Smooth muscle cell (in vitro differentiated cells): ENCODE data around the gene DENND2A. TPM values are rescaled to one million over a fixed set of nuclear protein-coding genes. Genes with fewer than 3 reads are reported as not detected.

Experiments
- DNase-seq: peaks from one replicate; lab custom pipeline; 2025; ENCODE audit not compliant: unreplicated experiment; lab: John Stamatoyannopoulos, UW
- H2AFZ ChIP-seq: fragments of 200-600 bp; sonication (generic); 2 replicates; pipeline ENCODE4 v1.6.0; 2016; ENCODE audit warnings: antibody characterized with exemption, low read depth, mild to moderate bottlenecking
- H3F3A ChIP-seq: fragments of 200-600 bp; sonication (generic); 2 replicates; pipeline ENCODE4 v1.6.0; 2017; ENCODE audit warnings: antibody characterized with exemption, low read depth
- H3K27ac ChIP-seq: fragments of 200-600 bp; sonication (generic); 2 replicates; pipeline ENCODE4 v1.5.1; 2016; ENCODE audit warnings: low read depth, mild to moderate bottlenecking
- H3K27me3 ChIP-seq: fragments of 200-600 bp; sonication (generic); 2 replicates; pipeline ENCODE4 v1.6.1; 2016; ENCODE audit warnings: low read depth, mild to moderate bottlenecking
- H3K36me3 ChIP-seq: fragments of 200-600 bp; sonication (generic); 2 replicates; pipeline ENCODE4 v1.5.1; 2016; ENCODE audit warnings: low read depth
- H3K4me1 ChIP-seq: fragments of 200-600 bp; sonication (generic); 2 replicates; pipeline ENCODE4 v1.5.1; 2016; ENCODE audit warnings: low read depth
- H3K4me2 ChIP-seq: fragments of 200-600 bp; sonication (generic); 2 replicates; pipeline ENCODE4 v1.6.0; 2016; ENCODE audit warnings: mild to moderate bottlenecking
- H3K4me3 ChIP-seq: fragments of 200-600 bp; sonication (generic); 2 replicates; pipeline ENCODE4 v1.5.1; 2016; ENCODE audit warnings: mild to moderate bottlenecking
- H3K79me2 ChIP-seq: fragments of 200-600 bp; sonication (generic); 2 replicates; pipeline ENCODE4 v1.6.0; 2016; ENCODE audit warnings: low read depth, mild to moderate bottlenecking
- H3K9ac ChIP-seq: fragments of 200-600 bp; sonication (generic); 2 replicates; pipeline ENCODE4 v1.6.0; 2016; ENCODE audit warnings: low read depth
- H3K9me3 ChIP-seq: fragments of 200-600 bp; sonication (generic); replicated peaks from 2 replicates; pipeline ENCODE4 v1.5.1; 2016; ENCODE audit warnings: low read depth
- H4K20me1 ChIP-seq: fragments of 200-600 bp; sonication (generic); 2 replicates; pipeline ENCODE4 v1.6.0; 2016; ENCODE audit warnings: low read depth
- WGBS: methylation state at CpG from one replicate; pipeline ENCODE4 v1.1.7; 2016; ENCODE audit warnings: low lambda C conversion rate; 5-methylcytosine and 5-hydroxymethylcytosine counted together
- polyA plus RNA-seq: library from polyadenylated mRNA; unstranded; fragments of >200 nt; fragmentation: Nextera tagmentation; extraction: Ambion mirVana; gene quantifications from 2 replicates; pipeline ENCODE4 v1.2.1, GENCODE V29; 2016
- total RNA-seq: library from RNA; depleted of rRNA; stranded (reverse); fragments of >200 nt; gene quantifications from 2 replicates; pipeline ENCODE4 v1.2.3, GENCODE V29; 2014
- TF ChIP-seq, protein P1 (sequence below): fragments of 200-600 bp; sonication (generic); IDR thresholded peaks from 2 replicates; pipeline ENCODE4 v1.5.1; 2017; ENCODE audit warnings: borderline replicate concordance, mild to moderate bottlenecking, antibody characterized with exemption; ENCODE audit not compliant: insufficient read depth, poor library complexity, severe bottlenecking

Gene DENND2A
- total and polyA plus RNA-seq, 2 experiments from 2014 or later = 1.8 to 4.6 TPM

DNA sequence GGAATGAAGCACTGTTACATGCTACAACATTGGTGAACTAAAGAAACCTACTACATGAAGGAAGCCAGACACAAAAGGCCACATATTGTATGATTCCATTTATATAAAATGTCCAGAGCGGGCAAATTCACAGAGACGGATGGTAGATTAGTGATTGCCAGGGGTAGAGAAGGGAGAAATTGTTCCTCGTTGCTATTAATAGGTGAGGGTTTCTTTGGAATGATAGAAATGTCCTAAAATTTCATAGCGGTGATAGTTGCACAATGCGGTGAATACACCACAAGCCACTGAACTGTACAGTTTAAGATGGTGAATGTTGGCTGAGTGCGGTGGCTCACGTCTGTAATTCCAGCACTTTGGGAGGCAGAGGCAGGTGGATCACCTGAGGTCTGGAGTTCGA lies 29.0 kb downstream of the DENND2A start:
- Histone ChIP-seq H3K4me3 (no peak overlapping the region), H4K20me1 (no peaks in the 10 kb centered on the region), H2AFZ (no peak overlapping the region), H3K27me3 (no peaks in the 10 kb centered on the region), H3K9ac (no peak overlapping the region), H3K4me2 (no peak overlapping the region), H3K79me2 (no peaks in the 10 kb centered on the region), H3F3A (no peaks in the 10 kb centered on the region), H3K27ac (no peak overlapping the region), H3K4me1 (no peaks in the 10 kb centered on the region), H3K36me3 (no peaks in the 10 kb centered on the region), H3K9me3 (no peaks in the 10 kb centered on the region)
- TF ChIP-seq, protein P1, sequence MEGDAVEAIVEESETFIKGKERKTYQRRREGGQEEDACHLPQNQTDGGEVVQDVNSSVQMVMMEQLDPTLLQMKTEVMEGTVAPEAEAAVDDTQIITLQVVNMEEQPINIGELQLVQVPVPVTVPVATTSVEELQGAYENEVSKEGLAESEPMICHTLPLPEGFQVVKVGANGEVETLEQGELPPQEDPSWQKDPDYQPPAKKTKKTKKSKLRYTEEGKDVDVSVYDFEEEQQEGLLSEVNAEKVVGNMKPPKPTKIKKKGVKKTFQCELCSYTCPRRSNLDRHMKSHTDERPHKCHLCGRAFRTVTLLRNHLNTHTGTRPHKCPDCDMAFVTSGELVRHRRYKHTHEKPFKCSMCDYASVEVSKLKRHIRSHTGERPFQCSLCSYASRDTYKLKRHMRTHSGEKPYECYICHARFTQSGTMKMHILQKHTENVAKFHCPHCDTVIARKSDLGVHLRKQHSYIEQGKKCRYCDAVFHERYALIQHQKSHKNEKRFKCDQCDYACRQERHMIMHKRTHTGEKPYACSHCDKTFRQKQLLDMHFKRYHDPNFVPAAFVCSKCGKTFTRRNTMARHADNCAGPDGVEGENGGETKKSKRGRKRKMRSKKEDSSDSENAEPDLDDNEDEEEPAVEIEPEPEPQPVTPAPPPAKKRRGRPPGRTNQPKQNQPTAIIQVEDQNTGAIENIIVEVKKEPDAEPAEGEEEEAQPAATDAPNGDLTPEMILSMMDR = no peak
- WGBS = 93% methylated on average over 8 of the region's 8 CpGs
- DNase-seq = no peak

DNA sequence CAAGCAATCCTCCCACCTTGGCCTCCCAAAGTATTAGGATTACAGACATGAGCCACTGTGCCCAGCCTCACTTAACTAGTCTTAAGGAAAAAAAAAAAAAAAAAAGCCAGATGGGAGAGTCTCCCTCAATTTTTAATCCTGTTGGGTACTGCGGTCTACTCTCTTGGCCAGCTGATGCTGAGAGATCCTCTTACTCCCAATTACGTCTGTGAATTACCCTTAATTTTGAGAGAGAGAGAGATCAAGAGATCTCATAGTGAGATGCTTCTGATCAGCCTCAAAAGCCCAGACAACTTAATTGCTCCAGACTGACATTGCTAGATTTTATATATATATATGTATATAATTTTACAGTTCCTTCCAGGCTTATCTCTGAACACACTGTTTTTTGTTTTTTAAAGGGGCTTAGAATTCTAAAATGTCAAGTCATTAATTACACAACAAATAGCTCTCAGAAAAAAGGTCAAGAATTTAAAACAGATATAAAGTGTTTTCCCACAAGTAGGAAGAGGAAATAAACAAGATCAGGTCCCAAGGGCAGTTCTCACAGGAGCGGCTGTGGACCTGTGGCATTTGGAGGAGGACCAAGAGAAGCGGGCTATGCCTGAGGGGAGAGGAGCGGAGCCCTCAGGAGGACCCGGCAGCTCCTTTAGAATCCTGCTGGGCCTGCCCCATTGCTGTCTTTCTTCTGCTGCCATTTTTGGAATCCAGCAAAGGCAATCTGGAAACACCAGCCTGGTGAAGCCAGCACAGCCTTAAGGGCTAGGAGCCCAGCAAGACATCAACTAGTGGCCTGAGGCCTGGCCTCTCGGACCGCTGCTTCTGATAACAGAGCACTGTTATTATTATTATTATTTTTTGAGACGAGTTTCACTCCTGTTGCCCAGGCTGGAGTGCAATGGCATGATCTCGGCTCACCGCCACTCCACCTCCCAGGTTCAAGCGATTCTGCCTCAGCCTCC lies 30.1 kb downstream of the DENND2A start:
- Histone ChIP-seq H4K20me1 (no peaks in the 10 kb centered on the region), H3K27ac (no peak overlapping the region), H2AFZ (no peak overlapping the region), H3K4me2 (no peak overlapping the region), H3K4me1 (no peaks in the 10 kb centered on the region), H3K36me3 (no peaks in the 10 kb centered on the region), H3K79me2 (no peaks in the 10 kb centered on the region), H3K9ac (no peak overlapping the region), H3K4me3 (no peak overlapping the region), H3F3A (no peaks in the 10 kb centered on the region), H3K27me3 (no peaks in the 10 kb centered on the region), H3K9me3 (no peaks in the 10 kb centered on the region)
- TF ChIP-seq, protein P1 = no peak
- DNase-seq = no peak
- 89% methylated on average over 12 of the region's 12 CpGs for WGBS

GRCh38 chr7:140609646-140610045 lies 31.0 kb downstream of the DENND2A start:
- no peak for DNase-seq
- Histone ChIP-seq H3K79me2 (no peaks in the 10 kb centered on the region), H3K9ac (no peak overlapping the region), H3K4me3 (no peak overlapping the region), H3K9me3 (no peaks in the 10 kb centered on the region), H3K4me2 (no peak overlapping the region), H4K20me1 (no peaks in the 10 kb centered on the region), H3K27ac (no peak overlapping the region), H3K4me1 (no peaks in the 10 kb centered on the region), H3K27me3 (no peaks in the 10 kb centered on the region), H3K36me3 (no peaks in the 10 kb centered on the region), H3F3A (no peaks in the 10 kb centered on the region), H2AFZ (no peak overlapping the region)
- TF ChIP-seq, protein P1 = no peak
- WGBS = 98% methylated on average over 2 of the region's 2 CpGs
